ENCODE results near the gene MEX3D. TPM values are rescaled to one million over a fixed set of nuclear protein-coding genes. Genes with fewer than 3 reads are reported as not detected.
"Not testable (repeated sequence)": the region's sequence is repeated elsewhere in the genome, so short reads cannot be mapped to it uniquely, and the experiment has no call there.

Gene MEX3D
- total and polyA plus RNA-seq, 2 of the 4 experiments (the other 2 are of a cell fraction), result 9.1 to 9.6 TPM

GRCh38 chr19:1520203-1520780 is 47.8 kb downstream of the MEX3D start:
- Histone ChIP-seq H2BK20ac (ENCODE audit: low read depth, low read length) (no peak overlapping the region), H3K9ac (ENCODE audit: low read depth, low read length) (no peak overlapping the region), H4K5ac (ENCODE audit: low read depth, low read length) (no peak overlapping the region), H3K23ac (ENCODE audit: low read depth, low read length) (no peak overlapping the region), H2BK5ac (ENCODE audit: low read depth, low read length, poor library complexity, severe bottlenecking) (no peak overlapping the region), H3K27me3 (ENCODE audit: control insufficient read depth, insufficient read depth, low read length) (peaks cover 34% of the 10 kb centered on the region), H3K14ac (replicated peaks; ENCODE audit: low read depth, low read length) (no peak overlapping the region), H4K20me1 (ENCODE audit: insufficient read depth, low read length) (0 out of 2 replicates have a peak, but pooled peaks cover 7% of the 10 kb centered on the region), H3K4me1 (ENCODE audit: control insufficient read depth, insufficient read depth, low read length) (no peaks in the 10 kb centered on the region; the same call in 1 of the 2 replicates), H2BK15ac (ENCODE audit: low read depth, low read length) (no peak overlapping the region), H2BK120ac (ENCODE audit: low read depth, low read length) (no peak overlapping the region), H3K27ac (ENCODE audit: insufficient read depth, low read length) (no peak overlapping the region), H3K56ac (ENCODE audit: extremely low read depth, insufficient read depth, low read length) (no peak overlapping the region), H3K18ac (ENCODE audit: low read depth, low read length) (no peak overlapping the region), H3K36me3 (ENCODE audit: control insufficient read depth, insufficient read depth, low read length) (no peaks in the 10 kb centered on the region), H3K9me3 (ENCODE audit: control insufficient read depth, insufficient read depth, low read length) (peaks cover 2% of the 10 kb centered on the region; the same call in 1 of the 2 replicates), H4K91ac (ENCODE audit: insufficient read depth, low read depth, low read length) (no peak overlapping the region), H3K4me3 (ENCODE audit: insufficient read depth, low read depth, low read length) (no peak overlapping the region), H3K4me2 (ENCODE audit: low read depth, low read length) (no peak overlapping the region), H2AK5ac (ENCODE audit: low read depth, low read length) (no peak overlapping the region; the same call in 1 of the 2 replicates), H2AFZ (replicated peaks; ENCODE audit: low read length, poor library complexity) (no peak overlapping the region), H2AK9ac (replicated peaks; ENCODE audit: low read depth, low read length, poor library complexity) (no peak overlapping the region), H3K79me1 (ENCODE audit: low read depth in 1 of 2, low read length in 2 of 2) (no peaks in the 10 kb centered on the region), H3K9me1 (ENCODE audit: insufficient read depth, low read length) (peaks cover 4% of the 10 kb centered on the region; the same call in 1 of the 2 replicates), H3K4ac (ENCODE audit: low read depth, low read length) (no peak overlapping the region), H4K8ac (ENCODE audit: low read depth in 2 of 2, low read length in 2 of 2) (no peak overlapping the region)
- ChIA-PET POLR2A (ENCODE audit: unreplicated experiment) (no interaction called here), CTCF (no interaction called here)
- intact Hi-C loops (cut with micrococcal nuclease) (no loop called here), in situ Hi-C loops (cut with MboI; ENCODE audit: low sequenced_read_pairs) (no loop called here), dilution Hi-C loops (cut with HindIII; ENCODE audit: low sequenced_read_pairs, unreplicated experiment) (no loop called here)
- no peak for TF ChIP-seq MAZ (IDR thresholded peaks at IDR 0.05; ENCODE audit: borderline replicate concordance, low read depth, low read length)
- peak; percentile 51; the same call in 1 of the 2 replicates for TF ChIP-seq MAFK (IDR thresholded peaks at IDR 0.05; ENCODE audit: low read depth, low read length)
- no peak for TF ChIP-seq FOS (IDR thresholded peaks at IDR 0.05; ENCODE audit: low read depth, low read length)
- no TSS peak for BruUV-seq (replicated peaks)
- no peak for ATAC-seq (ENCODE audit: low read depth)
- no peak for DNase-seq
- 82% methylated on average over 10 of the region's 17 CpGs; no CpG with 5 or more reads in 1 of the 2 experiments for WGBS, 2 experiments (ENCODE audit: extremely low coverage in 2 of 2, insufficient read length in 1 of 2)

GRCh38 chr19:1519802-1520201 is 48.3 kb downstream of the MEX3D start:
- H2BK15ac ChIP-seq (ENCODE audit: low read depth, low read length); BruUV-seq (replicated peaks); H3K9ac ChIP-seq (ENCODE audit: low read depth, low read length); H2BK120ac ChIP-seq (ENCODE audit: low read depth, low read length); POLR2A ChIA-PET (ENCODE audit: unreplicated experiment); H3K23ac ChIP-seq (ENCODE audit: low read depth, low read length); H2BK20ac ChIP-seq (ENCODE audit: low read depth, low read length); intact Hi-C loops (cut with micrococcal nuclease); dilution Hi-C loops (cut with HindIII; ENCODE audit: low sequenced_read_pairs, unreplicated experiment); H3K36me3 ChIP-seq (ENCODE audit: control insufficient read depth, insufficient read depth, low read length); H3K4me2 ChIP-seq (ENCODE audit: low read depth, low read length); H4K5ac ChIP-seq (ENCODE audit: low read depth, low read length); H2AK5ac ChIP-seq (ENCODE audit: low read depth, low read length); H4K91ac ChIP-seq (ENCODE audit: insufficient read depth, low read depth, low read length); H2AFZ ChIP-seq (replicated peaks; ENCODE audit: low read length, poor library complexity); H4K8ac ChIP-seq (ENCODE audit: low read depth in 2 of 2, low read length in 2 of 2); H3K9me1 ChIP-seq (ENCODE audit: insufficient read depth, low read length); in situ Hi-C loops (cut with MboI; ENCODE audit: low sequenced_read_pairs); H3K18ac ChIP-seq (ENCODE audit: low read depth, low read length); DNase-seq; H3K9me3 ChIP-seq (ENCODE audit: control insufficient read depth, insufficient read depth, low read length); CTCF ChIA-PET; H2BK5ac ChIP-seq (ENCODE audit: low read depth, low read length, poor library complexity, severe bottlenecking); H3K4me1 ChIP-seq (ENCODE audit: control insufficient read depth, insufficient read depth, low read length); H3K79me1 ChIP-seq (ENCODE audit: low read depth in 1 of 2, low read length in 2 of 2); H3K27ac ChIP-seq (ENCODE audit: insufficient read depth, low read length); ATAC-seq (ENCODE audit: low read depth); H2AK9ac ChIP-seq (replicated peaks; ENCODE audit: low read depth, low read length, poor library complexity); H3K4ac ChIP-seq (ENCODE audit: low read depth, low read length); H3K14ac ChIP-seq (replicated peaks; ENCODE audit: low read depth, low read length); H4K20me1 ChIP-seq (ENCODE audit: insufficient read depth, low read length); H3K56ac ChIP-seq (ENCODE audit: extremely low read depth, insufficient read depth, low read length); H3K4me3 ChIP-seq (ENCODE audit: insufficient read depth, low read depth, low read length): not testable (repeated sequence)
- 76% methylated on average over 3 of the region's 8 CpGs; no CpG with 5 or more reads in 1 of the 2 experiments for WGBS, 2 experiments (ENCODE audit: extremely low coverage in 2 of 2, insufficient read length in 1 of 2)
- peaks cover 29% of the 10 kb centered on the region for H3K27me3 ChIP-seq (ENCODE audit: control insufficient read depth, insufficient read depth, low read length)

Data from IMR-90 (cell line).